GM23248 (cell line): ENCODE results near the gene CEP164. TPM values are rescaled to one million over a fixed set of nuclear protein-coding genes. Genes with fewer than 3 reads are reported as not detected.

Experiments
- DNase-seq: peaks from one replicate; pipeline ENCODE4 v3.0.0-alpha.2; 2015
- H2AFZ ChIP-seq: fragments of 200-600 bp; sonication (generic); 2 replicates; pipeline ENCODE4 v1.6.1; 2016; ENCODE audit warnings: antibody characterized with exemption
- H3F3A ChIP-seq: fragments of 200-600 bp; sonication (generic); 2 replicates; pipeline ENCODE4 v1.6.1; 2016; ENCODE audit warnings: mild to moderate bottlenecking, antibody characterized with exemption, mixed run types; ENCODE audit not compliant: insufficient read depth
- H3K27ac ChIP-seq: fragments of 200-600 bp; sonication (generic); 2 replicates; pipeline ENCODE4 v1.5.1; 2016; ENCODE audit warnings: mild to moderate bottlenecking
- H3K27me3 ChIP-seq: fragments of 200-600 bp; sonication (generic); replicated peaks from 2 replicates; pipeline ENCODE4 v1.6.1; 2016; ENCODE audit warnings: mild to moderate bottlenecking; ENCODE audit not compliant: insufficient read depth
- H3K36me3 ChIP-seq: fragments of 200-600 bp; sonication (generic); 2 replicates; pipeline ENCODE4 v1.6.1; 2016; ENCODE audit warnings: low read depth, mild to moderate bottlenecking
- H3K4me1 ChIP-seq: fragments of 200-600 bp; sonication (generic); 2 replicates; pipeline ENCODE4 v1.6.1; 2016; ENCODE audit warnings: mild to moderate bottlenecking; ENCODE audit not compliant: insufficient read depth
- H3K4me2 ChIP-seq: fragments of 200-600 bp; sonication (generic); one replicate; pipeline ENCODE4 v1.6.1; 2016; ENCODE audit warnings: mild to moderate bottlenecking; ENCODE audit not compliant: unreplicated experiment
- H3K4me3 ChIP-seq: fragments of 200-600 bp; sonication (generic); 2 replicates; pipeline ENCODE4 v1.5.1; 2016; ENCODE audit warnings: mild to moderate bottlenecking
- H3K79me2 ChIP-seq: fragments of 200-600 bp; sonication (generic); 2 replicates; pipeline ENCODE4 v1.6.1; 2016; ENCODE audit warnings: mild to moderate bottlenecking; ENCODE audit not compliant: insufficient read depth
- H3K9ac ChIP-seq: fragments of 200-600 bp; sonication (generic); 2 replicates; pipeline ENCODE4 v1.6.1; 2016; ENCODE audit warnings: mild to moderate bottlenecking
- H3K9me2 ChIP-seq: fragments of 200-600 bp; sonication (generic); 2 replicates; pipeline ENCODE4 v1.6.1; 2016; ENCODE audit warnings: mixed run types, mild to moderate bottlenecking, moderate library complexity; ENCODE audit not compliant: insufficient read depth
- H3K9me3 ChIP-seq: fragments of 200-600 bp; sonication (generic); one replicate; pipeline ENCODE4 v1.6.1; 2017; ENCODE audit warnings: low read depth
- H4K20me1 ChIP-seq: fragments of 200-600 bp; sonication (generic); 2 replicates; pipeline ENCODE4 v1.6.0; 2016; ENCODE audit not compliant: insufficient read depth
- EZH2 ChIP-seq: fragments of 200-600 bp; sonication (generic); IDR thresholded peaks from 2 replicates; pipeline ENCODE4 v1.6.1; 2018; ENCODE audit warnings: antibody characterized with exemption, mild to moderate bottlenecking; ENCODE audit not compliant: insufficient read depth, poor library complexity, severe bottlenecking
- EZH2phosphoT487 ChIP-seq: fragments of 200-600 bp; sonication (generic); IDR thresholded peaks from 2 replicates; pipeline ENCODE4 v1.6.1; 2018; ENCODE audit warnings: antibody characterized with exemption, moderate library complexity, mild to moderate bottlenecking, low read depth; ENCODE audit not compliant: insufficient read depth
- WGBS, 2 experiments: methylation state at CpG; one replicate each; pipeline ENCODE4 v1.1.6; 2015 to 2017; ENCODE audit warnings: low lambda C conversion rate in 2 of 2, low coverage in 1 of 2; ENCODE audit errors: missing lambda C conversion rate in 2 of 2; 5-methylcytosine and 5-hydroxymethylcytosine counted together
- in situ Hi-C: fragments of 300-500 bp; cut with MboI; formaldehyde crosslinking; loops from 2 replicates; pipeline ENCODE4 v1.15.0; 2020
- polyA plus RNA-seq: library from polyadenylated mRNA; unstranded; fragments of >200 nt; fragmentation: Nextera tagmentation; extraction: Ambion mirVana; gene quantifications from 2 replicates; pipeline ENCODE4 v1.2.1, GENCODE V29; 2016
- total RNA-seq: library from RNA; depleted of rRNA; stranded (reverse); fragments of >200 nt; shearing (Covaris generic); gene quantifications from 2 replicates; pipeline ENCODE4 v1.2.3, GENCODE V29; 2014

The CEP164 gene
- total and polyA plus RNA-seq, 2 experiments from 2014 or later = 20.3 to 30.9 TPM

GRCh38 chr11:117412176-117412575, 84.5 kb downstream of the CEP164 start:
- in situ Hi-C loops = no loop called here
- Histone ChIP-seq H3K4me1 (no peaks in the 10 kb centered on the region), H3F3A (no peaks in the 10 kb centered on the region), H3K27ac (no peak overlapping the region), H4K20me1 (no peaks in the 10 kb centered on the region), H3K9ac (no peak overlapping the region), H3K9me3 (no peaks in the 10 kb centered on the region), H3K9me2 (no peaks in the 10 kb centered on the region), H2AFZ (no peak overlapping the region), H3K4me3 (no peak overlapping the region), H3K79me2 (no peaks in the 10 kb centered on the region), H3K4me2 (no peak overlapping the region), H3K27me3 (no peaks in the 10 kb centered on the region), H3K36me3 (peaks cover 24% of the 10 kb centered on the region; the same call in 1 of the 2 replicates)
- no peak for TF ChIP-seq EZH2phosphoT487
- no peak for DNase-seq
- 97% methylated on average over 9 to 10 of the region's 10 CpGs for WGBS, 2 experiments

- no peak for DNase-seq
- in situ Hi-C loops = no loop called here
- TF ChIP-seq EZH2 = no peak
- no peak for TF ChIP-seq EZH2phosphoT487
Observed at GRCh38 chr11:117412653-117413275, 85.1 kb downstream of the CEP164 start.

GRCh38 chr11:117413616-117414015, 86.0 kb downstream of the CEP164 start:
- no peaks in the 10 kb centered on the region for H3K9me3 ChIP-seq
- no peaks in the 10 kb centered on the region for H3F3A ChIP-seq
- H3K79me2 ChIP-seq = no peaks in the 10 kb centered on the region
- H3K4me1 ChIP-seq = no peaks in the 10 kb centered on the region
- no peaks in the 10 kb centered on the region for H3K27me3 ChIP-seq
- H3K36me3 ChIP-seq = peaks cover 13% of the 10 kb centered on the region; the same call in 1 of the 2 replicates
- H4K20me1 ChIP-seq = no peaks in the 10 kb centered on the region
- DNase-seq = no peak
- no peak for TF ChIP-seq EZH2phosphoT487
- TF ChIP-seq EZH2 = no peak
- H2AFZ ChIP-seq = no peak overlapping the region
- 96 to 98% methylated on average over 7 of the region's 7 CpGs for WGBS, 2 experiments
- H3K4me3 ChIP-seq = no peak overlapping the region
- H3K9me2 ChIP-seq = no peaks in the 10 kb centered on the region
- H3K4me2 ChIP-seq = no peak overlapping the region
- in situ Hi-C loops = no loop called here
- no peak overlapping the region for H3K9ac ChIP-seq
- no peak overlapping the region for H3K27ac ChIP-seq

More at GRCh38 chr11:117412653-117413275, 85.1 kb downstream of the CEP164 start:
- Histone ChIP-seq H3K27me3 (no peaks in the 10 kb centered on the region), H4K20me1 (no peaks in the 10 kb centered on the region), H3K9me2 (no peaks in the 10 kb centered on the region), H3K36me3 (peaks cover 21% of the 10 kb centered on the region; the same call in 1 of the 2 replicates), H3K27ac (no peak overlapping the region), H3K4me3 (no peak overlapping the region), H2AFZ (no peak overlapping the region), H3F3A (no peaks in the 10 kb centered on the region), H3K9ac (no peak overlapping the region), H3K79me2 (no peaks in the 10 kb centered on the region), H3K4me1 (no peaks in the 10 kb centered on the region), H3K9me3 (no peaks in the 10 kb centered on the region), H3K4me2 (no peak overlapping the region)
- 82% methylated on average over 8 of the region's 8 CpGs for WGBS, 2 experiments

DNA sequence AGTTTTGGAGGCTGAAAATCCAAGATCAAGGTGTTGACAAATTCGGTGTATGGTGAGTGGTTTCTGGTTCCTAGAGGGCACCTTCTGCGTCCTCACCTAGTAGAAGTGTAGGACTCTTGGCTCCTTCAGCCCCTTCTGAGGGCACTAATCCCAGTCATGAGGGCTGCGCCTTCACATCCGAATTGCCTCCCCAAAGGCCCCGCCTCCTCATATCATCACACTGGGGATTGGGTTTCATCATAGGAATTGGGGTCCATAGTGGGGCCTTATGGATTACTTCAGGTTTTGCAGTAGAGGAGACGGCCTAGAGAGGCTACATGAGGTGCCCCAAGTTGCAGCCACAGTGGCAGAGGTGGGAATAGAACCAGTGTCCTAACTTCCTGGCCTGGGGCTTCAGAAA, 87.1 kb downstream of the CEP164 start:
- Histone ChIP-seq H3K4me2 (no peak overlapping the region), H3F3A (no peaks in the 10 kb centered on the region), H3K4me3 (no peak overlapping the region), H3K79me2 (no peaks in the 10 kb centered on the region), H3K4me1 (no peaks in the 10 kb centered on the region), H4K20me1 (no peaks in the 10 kb centered on the region), H3K9me3 (no peaks in the 10 kb centered on the region), H3K27ac (no peak overlapping the region), H3K36me3 (0 out of 2 replicates have a peak, but pooled peaks cover 12% of the 10 kb centered on the region), H3K27me3 (no peaks in the 10 kb centered on the region), H2AFZ (no peak overlapping the region), H3K9ac (no peak overlapping the region), H3K9me2 (no peaks in the 10 kb centered on the region)
- TF ChIP-seq EZH2phosphoT487 = no peak
- no peak for TF ChIP-seq EZH2
- no peak for DNase-seq
- WGBS, 2 experiments = 93 to 96% methylated on average over 6 of the region's 6 CpGs
- in situ Hi-C loops = no loop called here
